Mammary epithelial cell (primary cell): ENCODE measurements around the gene PTPN23.

Experiments
- CTCF ChIP-seq, 2 donors: IDR thresholded peaks in 1 of 2; conservative IDR thresholded peaks in 1 of 2; 2 replicates each; pipeline ENCODE4 v1.5.1; 2011 to 2012; ENCODE audit warnings: inconsistent platforms in 2 of 2, low read length in 2 of 2, mild to moderate bottlenecking in 2 of 2, control low read depth in 1 of 2, low read depth in 1 of 2; ENCODE audit not compliant: insufficient read depth in 1 of 2; ENCODE audit errors: extremely low read depth in 1 of 2
- EZH2 ChIP-seq: IDR thresholded peaks from 2 replicates; pipeline ENCODE4 v1.6.1; 2012; ENCODE audit warnings: low read length, inconsistent platforms, borderline replicate concordance

GRCh38 chr3:47394140-47394870 lies 13.5 kb downstream of the PTPN23 start:
- TF ChIP-seq CTCF (conservative IDR thresholded peaks at IDR 0.05 in 1 of 2, IDR thresholded peaks at IDR 0.05 in 1 of 2; ENCODE audit: extremely low read depth in 1 of 2, insufficient read depth in 1 of 2, low read depth in 1 of 2, low read length in 2 of 2) (no peak), EZH2 (no peak)
